Neuronal stem cell (in vitro differentiated cells): ENCODE measurements around the gene HERC6.

ENCODE experiments used
- DNase-seq: peaks from one replicate; pipeline ENCODE4 v3.0.0-alpha.2; 2013; ENCODE audit warnings: low spot score
- H2AFZ ChIP-seq: one replicate; pipeline ENCODE4 v1.6.1; 2013; ENCODE audit warnings: mild to moderate bottlenecking, low read length, inconsistent platforms
- H2AK5ac ChIP-seq: 2 replicates; pipeline ENCODE4 v1.6.1; 2013; ENCODE audit warnings: low read depth, mild to moderate bottlenecking, inconsistent platforms, low read length, moderate library complexity, mixed read lengths
- H2BK120ac ChIP-seq: 2 replicates; pipeline ENCODE4 v1.6.1; 2013; ENCODE audit warnings: low read depth, mild to moderate bottlenecking, inconsistent platforms, low read length, moderate library complexity, mixed read lengths
- H2BK12ac ChIP-seq: one replicate; pipeline ENCODE4 v1.6.1; 2013; ENCODE audit warnings: low read length, inconsistent platforms
- H2BK15ac ChIP-seq: 2 replicates; pipeline ENCODE4 v1.6.1; 2013; ENCODE audit warnings: mild to moderate bottlenecking, low read length, inconsistent platforms, mixed read lengths
- H2BK5ac ChIP-seq: one replicate; pipeline ENCODE4 v1.6.1; 2013; ENCODE audit warnings: inconsistent platforms, mild to moderate bottlenecking, low read length, moderate library complexity
- H3K14ac ChIP-seq: one replicate; pipeline ENCODE4 v1.6.1; 2013; ENCODE audit warnings: low read length, inconsistent platforms
- H3K18ac ChIP-seq: 2 replicates; pipeline ENCODE4 v1.6.1; 2013; ENCODE audit warnings: low read length, inconsistent platforms
- H3K23ac ChIP-seq: 2 replicates; pipeline ENCODE4 v1.6.1; 2013; ENCODE audit warnings: low read depth, mild to moderate bottlenecking, mixed read lengths, low read length, inconsistent platforms; ENCODE audit not compliant: poor library complexity
- H3K27ac ChIP-seq: replicated peaks from 3 replicates; pipeline ENCODE4 v1.5.1; 2013; ENCODE audit warnings: low read length, inconsistent platforms
- H3K27me3 ChIP-seq, 3 experiments: 2 replicates each; pipeline ENCODE4 v1.6.1; 2013; ENCODE audit warnings: low read length in 3 of 3, mild to moderate bottlenecking in 2 of 3, inconsistent platforms in 1 of 3, low read depth in 1 of 3, mixed read lengths in 1 of 3, moderate library complexity in 1 of 3; ENCODE audit not compliant: control insufficient read depth in 3 of 3, insufficient read depth in 3 of 3
- H3K36me3 ChIP-seq, 2 donors: replicated peaks in 1 of 2; 2 replicates each; pipeline ENCODE4 v1.6.1; 2013; ENCODE audit warnings: low read length in 2 of 2; ENCODE audit not compliant: control insufficient read depth in 2 of 2, insufficient read depth in 2 of 2
- H3K4ac ChIP-seq: 2 replicates; pipeline ENCODE4 v1.6.1; 2013; ENCODE audit warnings: inconsistent platforms, mild to moderate bottlenecking, low read length, moderate library complexity
- H3K4me1 ChIP-seq, 2 donors: 1 replicate in 1 of 2; 2 replicates in 1 of 2; pipeline ENCODE4 v1.6.1; 2013; ENCODE audit warnings: low read length in 2 of 2, low read depth in 1 of 2; ENCODE audit not compliant: control insufficient read depth in 2 of 2, insufficient read depth in 1 of 2
- H3K4me2 ChIP-seq: one replicate; pipeline ENCODE4 v1.6.1; 2013; ENCODE audit warnings: mild to moderate bottlenecking, low read length, inconsistent platforms; ENCODE audit not compliant: insufficient read depth, poor library complexity, severe bottlenecking
- H3K4me3 ChIP-seq, 2 donors: 2 replicates each; pipeline ENCODE4 v1.5.1; 2013; ENCODE audit warnings: low read length in 2 of 2, mild to moderate bottlenecking in 2 of 2, inconsistent platforms in 1 of 2, moderate library complexity in 1 of 2
- H3K79me1 ChIP-seq: one replicate; pipeline ENCODE4 v1.6.1; 2013; ENCODE audit warnings: low read depth, mild to moderate bottlenecking, inconsistent platforms, low read length, moderate library complexity
- H3K9ac ChIP-seq: one replicate; pipeline ENCODE4 v1.6.1; 2013; ENCODE audit warnings: mild to moderate bottlenecking, low read depth, low read length, inconsistent platforms; ENCODE audit not compliant: poor library complexity
- H3K9me3 ChIP-seq, 2 donors: replicated peaks in 1 of 2; 2 replicates each; pipeline versions ENCODE3 to v1.6.1; 2013; ENCODE audit warnings: low read length in 2 of 2, mild to moderate bottlenecking in 2 of 2, inconsistent platforms in 1 of 2, low read depth in 1 of 2, mixed read lengths in 1 of 2, moderate library complexity in 1 of 2; ENCODE audit not compliant: control insufficient read depth in 2 of 2, insufficient read depth in 1 of 2
- H4K8ac ChIP-seq: one replicate; pipeline ENCODE4 v1.6.1; 2013; ENCODE audit warnings: low read depth, mild to moderate bottlenecking, inconsistent platforms, low read length, moderate library complexity
- H4K91ac ChIP-seq: one replicate; pipeline ENCODE4 v1.6.1; 2013; ENCODE audit warnings: low read length, low read depth, mild to moderate bottlenecking, inconsistent platforms; ENCODE audit not compliant: poor library complexity
- WGBS, 2 donors: extraction: QIAGEN DNeasy Blood & Tissue Kit; methylation state at CpG; one replicate each; pipeline ENCODE4 v1.1.7; 2013; ENCODE audit warnings: missing lambda C conversion rate in 2 of 2, mixed read lengths in 1 of 2; ENCODE audit not compliant: insufficient read length in 2 of 2, insufficient replicate concordance in 1 of 2; ENCODE audit errors: extremely low coverage in 2 of 2; 5-methylcytosine and 5-hydroxymethylcytosine counted together

The HERC6 gene

DNA sequence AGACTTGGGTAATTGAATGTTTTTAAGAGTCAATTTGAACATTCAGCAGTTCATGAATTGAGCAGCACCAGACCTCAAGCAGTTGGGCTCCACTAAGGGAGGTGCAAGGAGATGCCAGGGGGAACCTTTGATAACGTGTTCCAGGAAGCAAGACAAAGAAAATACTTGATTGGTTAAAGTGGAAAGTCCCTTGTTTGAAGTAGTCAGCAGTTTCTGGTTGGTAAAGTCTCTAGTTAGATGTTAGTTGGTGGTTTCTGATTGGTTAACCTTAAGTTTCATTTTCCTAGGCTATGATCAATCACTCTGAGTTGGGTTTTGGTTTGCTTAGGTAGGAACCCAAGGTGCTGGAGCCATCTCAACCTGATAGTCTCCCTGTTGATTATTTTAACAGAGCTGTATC lies 4.0 kb downstream of the HERC6 start:
- no peak overlapping the region for H2BK120ac ChIP-seq

DNA sequence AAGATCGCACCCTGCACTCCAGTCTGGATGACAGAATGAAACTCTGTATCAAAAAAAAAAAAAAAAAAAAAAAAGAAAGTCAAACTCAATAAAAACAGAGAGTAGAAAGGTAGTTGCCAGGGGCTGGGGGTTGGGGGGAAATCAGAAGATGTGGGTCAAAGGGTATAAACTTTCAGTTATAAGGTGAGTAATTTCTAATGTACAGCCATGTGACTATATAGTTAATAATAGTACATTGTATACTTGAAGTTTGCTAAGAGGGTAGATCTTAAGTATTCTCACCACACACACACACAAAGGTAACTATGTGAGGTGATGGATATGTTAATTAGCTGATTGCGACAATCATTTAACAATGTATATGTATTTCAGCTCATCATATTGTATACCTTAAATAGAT lies 11.5 kb downstream of the HERC6 start:
- no peak overlapping the region for H3K9ac ChIP-seq
- H2BK5ac ChIP-seq = no peak overlapping the region
- H2BK12ac ChIP-seq = no peak overlapping the region
- no peak overlapping the region for H3K4ac ChIP-seq
- DNase-seq = no peak
- H3K23ac ChIP-seq = no peak overlapping the region
- no peak overlapping the region for H3K18ac ChIP-seq
- no peaks in the 10 kb centered on the region for H3K9me3 ChIP-seq
- H2BK120ac ChIP-seq = no peak overlapping the region
- H3K4me2 ChIP-seq = no peak overlapping the region
- WGBS, 2 donors = no CpG with 5 or more reads among the region's 2 CpGs
- H2BK15ac ChIP-seq = no peak overlapping the region
- H2AK5ac ChIP-seq = no peak overlapping the region
- H3K14ac ChIP-seq = no peak overlapping the region
- H3K27ac ChIP-seq = no peak overlapping the region
- H3K4me3 ChIP-seq = no peak overlapping the region
- no peak overlapping the region for H4K8ac ChIP-seq
- no peak overlapping the region for H4K91ac ChIP-seq
- peaks cover 0 to 4% (median 0%) of the 10 kb centered on the region in 3 experiments for H3K27me3 ChIP-seq
- no peaks in the 10 kb centered on the region for H3K4me1 ChIP-seq
- H2AFZ ChIP-seq = no peak overlapping the region
- no peaks in the 10 kb centered on the region for H3K79me1 ChIP-seq
- no peaks in the 10 kb centered on the region for H3K36me3 ChIP-seq

More for the DNA sequence above, 4.0 kb downstream of the HERC6 start:
- Histone ChIP-seq H2BK15ac (no peak overlapping the region), H3K4me3 (no peak overlapping the region), H2AK5ac (no peak overlapping the region), H2AFZ (no peak overlapping the region), H3K79me1 (no peaks in the 10 kb centered on the region), H2BK5ac (no peak overlapping the region), H2BK12ac (no peak overlapping the region), H3K9me3 (no peaks in the 10 kb centered on the region), H3K27me3 (peaks cover 0 to 23% (median 10%) of the 10 kb centered on the region in 3 experiments), H3K27ac (no peak overlapping the region), H3K14ac (no peak overlapping the region), H4K8ac (no peak overlapping the region), H3K4me1 (no peaks in the 10 kb centered on the region), H3K36me3 (no peaks in the 10 kb centered on the region), H3K4ac (no peak overlapping the region), H4K91ac (no peak overlapping the region), H3K18ac (no peak overlapping the region), H3K4me2 (no peak overlapping the region), H3K9ac (no peak overlapping the region), H3K23ac (no peak overlapping the region)
- DNase-seq = no peak
- WGBS, 2 donors = no CpG with 5 or more reads among the region's 1 CpG

DNA sequence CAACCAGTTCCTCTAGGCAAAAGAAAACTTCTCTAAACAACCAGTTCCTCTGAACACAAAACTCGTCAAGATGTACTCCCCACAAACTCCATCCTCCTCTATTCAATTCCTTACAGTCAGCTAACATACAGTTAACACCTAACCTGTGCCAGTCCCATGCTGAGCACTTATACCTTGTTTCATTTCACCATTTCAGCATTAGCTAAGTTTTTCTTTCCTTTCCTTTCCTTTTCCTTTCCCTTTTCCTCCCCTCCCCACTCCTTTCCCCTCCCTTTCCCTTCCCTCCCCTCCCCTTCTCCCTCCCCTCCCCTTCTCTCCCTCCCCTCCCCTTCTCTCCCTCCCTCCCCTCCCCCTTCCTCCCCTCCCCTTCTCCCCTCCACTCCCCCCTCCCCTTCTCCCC lies 13.1 kb downstream of the HERC6 start:
- no peak overlapping the region for H2BK15ac ChIP-seq
- no peaks in the 10 kb centered on the region for H3K9me3 ChIP-seq
- no peak overlapping the region for H4K91ac ChIP-seq
- no peaks in the 10 kb centered on the region for H3K79me1 ChIP-seq
- H3K4me1 ChIP-seq = no peaks in the 10 kb centered on the region
- H3K18ac ChIP-seq = no peak overlapping the region
- no peak overlapping the region for H3K4me2 ChIP-seq
- H4K8ac ChIP-seq = no peak overlapping the region
- H2BK120ac ChIP-seq = no peak overlapping the region
- H3K4ac ChIP-seq = no peak overlapping the region
- H3K36me3 ChIP-seq = no peaks in the 10 kb centered on the region
- H3K4me3 ChIP-seq = no peak overlapping the region
- H3K14ac ChIP-seq = no peak overlapping the region
- H2BK12ac ChIP-seq = no peak overlapping the region
- H3K27ac ChIP-seq = no peak overlapping the region
- H2AK5ac ChIP-seq = no peak overlapping the region
- peaks cover 0 to 4% (median 0%) of the 10 kb centered on the region in 3 experiments for H3K27me3 ChIP-seq
- no peak overlapping the region for H3K9ac ChIP-seq
- no CpG with 5 or more reads among the region's 1 CpG for WGBS, 2 donors
- DNase-seq = no peak
- H3K23ac ChIP-seq = no peak overlapping the region
- no peak overlapping the region for H2AFZ ChIP-seq
- H2BK5ac ChIP-seq = no peak overlapping the region

GRCh38 chr4:88396681-88397080 lies 18.0 kb downstream of the HERC6 start:
- Histone ChIP-seq H2BK12ac (no peak overlapping the region), H4K8ac (no peak overlapping the region), H3K36me3 (no peaks in the 10 kb centered on the region), H3K9me3 (no peaks in the 10 kb centered on the region), H3K14ac (no peak overlapping the region), H3K4me3 (no peak overlapping the region), H3K23ac (no peak overlapping the region), H3K79me1 (no peaks in the 10 kb centered on the region), H3K4me1 (no peaks in the 10 kb centered on the region), H3K9ac (no peak overlapping the region), H2AFZ (no peak overlapping the region), H3K18ac (no peak overlapping the region), H2BK120ac (no peak overlapping the region), H3K4me2 (no peak overlapping the region), H4K91ac (no peak overlapping the region), H2BK15ac (no peak overlapping the region), H2AK5ac (no peak overlapping the region), H2BK5ac (no peak overlapping the region), H3K27ac (no peak overlapping the region), H3K27me3 (no peaks in the 10 kb centered on the region), H3K4ac (no peak overlapping the region)
- DNase-seq = no peak
- WGBS, 2 donors = no CpG with 5 or more reads among the region's 2 CpGs
